Mammary epithelial cell (primary cell): ENCODE data around the gene PRELID3B.

Experiments used
- CTCF ChIP-seq, 2 donors: IDR thresholded peaks in 1 of 2; conservative IDR thresholded peaks in 1 of 2; 2 replicates each; pipeline ENCODE4 v1.5.1; 2011 to 2012; ENCODE audit warnings: inconsistent platforms in 2 of 2, low read length in 2 of 2, mild to moderate bottlenecking in 2 of 2, control low read depth in 1 of 2, low read depth in 1 of 2; ENCODE audit not compliant: insufficient read depth in 1 of 2; ENCODE audit errors: extremely low read depth in 1 of 2
- EZH2 ChIP-seq: IDR thresholded peaks from 2 replicates; pipeline ENCODE4 v1.6.1; 2012; ENCODE audit warnings: low read length, inconsistent platforms, borderline replicate concordance

DNA sequence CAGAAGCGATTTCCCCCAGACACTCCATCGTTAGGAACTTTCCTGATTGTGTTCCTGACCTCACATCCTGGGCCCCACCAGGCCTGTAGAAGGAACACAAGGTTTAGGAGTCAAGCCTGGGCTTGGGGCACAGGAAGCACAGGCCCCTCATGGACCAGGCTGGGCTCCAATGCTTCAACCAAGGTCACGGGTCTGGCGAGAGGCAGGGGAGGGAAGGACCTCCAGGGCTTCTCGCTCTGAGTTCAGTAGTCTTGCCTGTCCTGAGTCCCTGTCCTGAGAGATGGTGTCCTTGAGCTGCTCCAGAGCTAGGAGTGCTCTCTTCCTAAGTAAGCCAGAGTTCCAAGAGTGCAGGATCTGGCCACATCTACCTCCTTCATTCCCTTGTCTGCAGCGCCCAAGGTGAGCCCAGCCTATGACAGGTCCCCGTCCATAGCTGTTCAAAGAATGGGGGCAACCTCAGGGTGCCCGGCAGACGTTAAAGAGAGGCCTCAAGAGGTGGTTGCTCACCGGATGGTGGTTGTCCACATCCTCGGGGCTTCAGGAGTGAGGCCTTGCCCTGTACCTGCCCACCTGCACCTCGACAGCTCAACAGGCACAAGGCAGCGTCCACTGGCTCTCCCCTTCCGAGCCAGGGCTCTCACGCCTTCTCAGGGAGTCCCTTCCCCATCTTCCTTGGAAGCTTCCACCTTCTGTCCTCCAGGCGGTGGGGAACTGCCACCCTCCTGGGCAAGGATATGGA, 24.9 kb downstream of the PRELID3B start:
- TF ChIP-seq CTCF (conservative IDR thresholded peaks at IDR 0.05 in 1 of 2, IDR thresholded peaks at IDR 0.05 in 1 of 2; ENCODE audit: extremely low read depth in 1 of 2, insufficient read depth in 1 of 2, low read depth in 1 of 2, low read length in 2 of 2) (no peak), EZH2 (no peak)
